ENCODE measurements around the gene MCM6. TPM values are rescaled to one million over a fixed set of nuclear protein-coding genes. Genes with fewer than 3 reads are reported as not detected.

Gene MCM6
- polyA plus RNA-seq, 4 donors, result 58.1 to 69.4 (median 64.1) TPM

- no peak for DNase-seq (ENCODE audit: low read depth in 4 of 4, low spot score in 3 of 4)
Measured at GRCh38 chr2:135870571-135870970, 5.7 kb downstream of the MCM6 start.

- no peak for DNase-seq (ENCODE audit: low read depth in 4 of 4, low spot score in 3 of 4)
Measured at GRCh38 chr2:135863233-135863632, 13.0 kb downstream of the MCM6 start.

DNA sequence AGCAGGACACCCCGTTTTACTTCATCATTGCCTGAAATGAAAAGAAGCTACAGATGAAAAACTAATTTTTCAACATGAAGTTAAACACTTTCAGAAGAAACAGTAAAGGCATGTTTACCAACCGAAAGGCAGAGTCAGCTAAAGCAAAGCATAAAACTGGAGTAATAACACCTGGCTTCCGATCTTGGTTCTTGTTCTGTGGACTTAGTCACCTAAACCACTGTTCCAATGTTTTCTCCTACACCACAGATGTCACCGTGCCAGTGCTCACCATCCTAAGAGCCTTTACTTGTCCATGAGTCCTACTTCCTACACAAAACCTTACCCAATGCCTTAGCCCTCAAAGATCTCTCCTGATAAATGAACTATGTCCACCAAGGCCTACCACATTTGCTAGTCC is 13.5 kb downstream of the MCM6 start:
- no peak for DNase-seq (ENCODE audit: low read depth in 4 of 4, low spot score in 3 of 4)

DNA sequence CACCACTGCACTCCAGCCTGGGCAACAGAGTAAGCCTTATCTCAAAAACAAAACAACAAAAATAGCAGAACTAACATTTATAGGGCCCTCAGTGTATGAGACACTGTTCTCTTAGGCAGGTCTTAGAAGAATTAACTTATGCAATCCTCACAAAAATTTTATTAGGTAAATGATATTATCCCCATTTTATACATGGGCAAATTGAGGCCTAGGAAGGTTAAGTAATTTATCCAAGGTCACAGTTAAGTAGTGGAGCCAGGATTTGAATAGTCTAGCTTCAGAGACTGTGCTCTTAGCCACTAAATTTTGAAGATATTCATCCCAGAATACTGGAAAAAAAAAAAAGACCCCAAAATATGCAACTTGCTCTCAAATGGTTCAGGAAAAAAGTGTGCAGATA is 22.8 kb downstream of the MCM6 start:
- DNase-seq (ENCODE audit: low read depth in 4 of 4, low spot score in 3 of 4), result no peak

DNA sequence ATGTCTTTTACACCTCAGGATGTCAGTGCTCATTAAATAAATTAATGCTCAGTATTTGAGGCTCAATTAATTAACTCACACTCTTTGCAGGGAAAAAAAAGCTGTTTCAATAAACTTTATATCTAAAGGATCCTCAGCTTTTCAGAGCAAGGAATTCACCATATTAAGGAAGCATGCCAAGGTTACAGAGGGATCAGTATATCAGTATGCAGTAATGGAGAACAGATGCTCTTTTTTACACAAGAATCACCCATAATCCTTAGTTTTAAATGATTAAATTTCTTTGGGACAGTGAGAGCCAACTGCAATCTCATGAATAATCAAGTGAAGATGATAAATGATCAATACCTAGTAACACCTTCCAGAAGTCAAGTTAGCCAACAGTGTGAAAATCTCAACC is 24.4 kb downstream of the MCM6 start:
- DNase-seq (ENCODE audit: low read depth in 4 of 4, low spot score in 3 of 4), result no peak

DNA sequence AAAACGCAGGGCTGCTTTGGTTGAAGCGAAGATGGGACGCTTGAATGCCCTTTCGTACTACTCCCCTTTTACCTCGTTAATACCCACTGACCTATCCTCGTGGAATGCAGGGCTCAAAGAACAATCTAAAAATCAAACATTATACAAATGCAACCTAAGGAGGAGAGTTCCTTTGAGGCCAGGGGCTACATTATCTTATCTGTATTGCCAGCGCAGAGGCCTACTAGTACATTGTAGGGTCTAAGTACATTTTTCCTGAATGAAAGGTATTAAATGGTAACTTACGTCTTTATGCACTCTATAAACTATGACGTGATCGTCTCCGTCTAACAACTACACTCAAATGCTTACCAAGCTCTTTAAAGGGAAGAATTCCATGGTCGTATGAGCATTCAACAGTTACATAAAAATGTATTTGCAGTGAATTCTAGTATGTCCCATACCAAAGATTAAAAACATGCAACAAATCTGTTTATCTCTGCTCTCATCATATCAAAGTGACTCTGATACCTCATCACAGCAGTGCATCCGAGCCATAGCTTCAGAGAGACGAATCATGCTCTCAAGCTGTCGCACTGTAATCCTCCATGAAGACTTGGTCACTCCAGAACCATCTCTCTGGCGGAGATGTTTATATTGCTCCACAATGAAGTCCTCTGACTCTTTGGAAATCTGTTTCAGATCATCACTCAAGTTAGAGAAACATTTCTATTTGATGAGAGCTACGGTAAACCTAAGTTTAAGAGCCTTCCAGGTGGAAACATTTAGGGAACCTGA is 25.2 kb downstream of the MCM6 start:
- DNase-seq (ENCODE audit: low read depth in 4 of 4, low spot score in 3 of 4), result no peak

- DNase-seq (ENCODE audit: low read depth in 4 of 4, low spot score in 3 of 4), result no peak
Measured at GRCh38 chr2:135849087-135849486, 27.2 kb downstream of the MCM6 start.

GRCh38 chr2:135845997-135846396 is 30.2 kb downstream of the MCM6 start:
- no peak for DNase-seq (ENCODE audit: low read depth in 4 of 4, low spot score in 3 of 4)

DNA sequence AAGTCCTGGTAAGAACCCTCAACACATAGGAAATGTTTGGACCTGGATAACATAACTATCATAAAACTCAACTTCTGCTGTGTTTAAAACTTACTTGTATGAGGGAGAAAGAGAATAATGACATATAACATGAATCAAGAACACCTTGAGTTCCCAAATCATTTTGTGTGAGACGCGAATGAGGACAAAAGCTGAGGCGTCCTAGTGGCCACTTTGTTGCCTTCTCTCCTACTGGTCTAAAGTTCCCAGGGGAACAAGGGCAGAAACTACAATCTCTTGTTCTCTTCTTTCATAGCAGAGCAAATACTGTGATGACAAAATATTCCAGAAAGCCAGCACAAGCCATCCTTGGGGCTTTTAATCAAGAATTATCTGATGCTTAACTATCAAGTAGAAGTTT is 31.0 kb downstream of the MCM6 start:
- no peak for DNase-seq (ENCODE audit: low read depth in 4 of 4, low spot score in 3 of 4)

- DNase-seq (ENCODE audit: low read depth in 4 of 4, low spot score in 3 of 4), result no peak
Measured at GRCh38 chr2:135844301-135844895, 31.8 kb downstream of the MCM6 start.

- DNase-seq (ENCODE audit: low read depth in 4 of 4, low spot score in 3 of 4), result no peak
Measured at GRCh38 chr2:135843671-135844070, 32.6 kb downstream of the MCM6 start.

DNA sequence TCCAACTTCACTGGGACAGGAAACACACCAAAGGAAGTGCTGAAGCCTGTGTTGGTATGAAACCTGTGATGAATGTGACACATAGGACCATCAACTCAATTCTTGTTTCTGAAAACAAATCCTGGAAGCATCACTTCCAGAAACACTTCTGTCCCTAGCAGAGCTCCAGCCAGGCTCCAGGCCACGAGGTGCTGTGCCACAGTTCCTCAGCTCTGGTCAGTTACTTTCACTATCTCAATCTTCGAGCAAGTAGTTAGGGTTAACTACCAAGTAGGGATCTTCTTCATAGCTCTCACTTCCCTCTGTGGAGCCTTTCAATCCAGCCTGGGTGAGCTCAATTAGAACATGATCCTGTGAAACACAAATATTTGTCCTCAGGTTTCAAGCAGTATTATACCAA is 35.6 kb downstream of the MCM6 start:
- DNase-seq (ENCODE audit: low read depth in 4 of 4, low spot score in 3 of 4), result no peak

GRCh38 chr2:135839713-135840112 is 36.5 kb downstream of the MCM6 start:
- DNase-seq (ENCODE audit: low read depth in 4 of 4, low spot score in 3 of 4), result no peak

GRCh38 chr2:135838502-135838901 is 37.7 kb downstream of the MCM6 start:
- DNase-seq (ENCODE audit: low read depth in 4 of 4, low spot score in 3 of 4), result no peak

DNA sequence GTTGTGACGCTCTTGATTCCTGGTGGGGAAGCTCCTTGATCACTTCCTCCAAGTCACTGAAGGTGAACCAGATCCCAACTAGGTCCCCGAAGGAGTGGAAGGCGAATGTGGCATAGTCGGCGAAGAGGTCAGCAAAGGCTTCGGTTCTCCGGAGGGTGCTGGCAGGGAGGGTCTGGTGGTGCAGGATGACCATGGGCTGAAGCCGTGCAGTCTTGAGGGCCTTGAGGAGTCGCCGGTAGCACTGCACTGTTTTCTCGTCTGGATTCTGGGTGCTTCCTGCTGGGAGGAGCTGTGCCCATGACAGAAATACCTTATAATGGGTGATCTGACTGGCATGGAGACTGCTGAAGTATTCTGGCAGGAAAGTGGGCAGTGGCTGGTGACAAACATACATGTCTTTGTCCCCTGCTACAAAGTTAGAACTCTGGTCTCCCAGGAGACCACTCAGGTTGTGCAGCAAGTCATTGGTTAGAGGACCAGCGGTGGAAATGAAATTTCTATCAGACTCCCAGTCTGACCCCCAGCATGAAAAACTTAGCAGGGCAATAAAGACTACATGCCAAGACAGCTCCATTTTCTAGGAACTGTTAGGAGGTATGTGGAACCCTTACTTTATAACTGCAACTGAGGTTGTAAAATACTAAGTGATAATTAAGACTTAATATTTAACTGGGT is 39.5 kb downstream of the MCM6 start, which contains the start of gene LCT:
Gene LCT, minus strand, starts transcription at position 589 of the 675 bp plus-strand sequence. Its CDS starts 15 bp downstream, at position 574.
- DNase-seq (ENCODE audit: low read depth in 4 of 4, low spot score in 3 of 4), result no peak

DNA sequence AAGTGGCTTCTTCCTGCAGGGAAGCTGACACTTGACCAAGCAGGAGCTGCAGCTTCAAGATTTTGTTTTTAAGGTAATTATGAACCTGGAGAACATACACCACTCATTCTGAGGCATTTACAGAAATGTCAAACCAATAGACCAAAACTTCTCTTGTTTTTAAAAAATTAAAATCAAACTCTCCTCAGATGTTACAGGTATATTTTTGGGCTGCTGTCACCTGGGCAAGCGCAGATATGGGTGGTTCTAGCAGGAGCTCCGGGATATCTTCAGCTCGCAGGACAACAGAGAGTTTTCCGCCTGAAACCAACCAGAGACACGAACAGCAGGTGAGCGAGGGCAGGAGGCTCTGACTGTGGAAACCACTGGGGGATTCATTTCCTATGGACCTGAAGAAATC is 43.4 kb downstream of the MCM6 start:
- DNase-seq (ENCODE audit: low read depth in 4 of 4, low spot score in 3 of 4), result no peak

DNA sequence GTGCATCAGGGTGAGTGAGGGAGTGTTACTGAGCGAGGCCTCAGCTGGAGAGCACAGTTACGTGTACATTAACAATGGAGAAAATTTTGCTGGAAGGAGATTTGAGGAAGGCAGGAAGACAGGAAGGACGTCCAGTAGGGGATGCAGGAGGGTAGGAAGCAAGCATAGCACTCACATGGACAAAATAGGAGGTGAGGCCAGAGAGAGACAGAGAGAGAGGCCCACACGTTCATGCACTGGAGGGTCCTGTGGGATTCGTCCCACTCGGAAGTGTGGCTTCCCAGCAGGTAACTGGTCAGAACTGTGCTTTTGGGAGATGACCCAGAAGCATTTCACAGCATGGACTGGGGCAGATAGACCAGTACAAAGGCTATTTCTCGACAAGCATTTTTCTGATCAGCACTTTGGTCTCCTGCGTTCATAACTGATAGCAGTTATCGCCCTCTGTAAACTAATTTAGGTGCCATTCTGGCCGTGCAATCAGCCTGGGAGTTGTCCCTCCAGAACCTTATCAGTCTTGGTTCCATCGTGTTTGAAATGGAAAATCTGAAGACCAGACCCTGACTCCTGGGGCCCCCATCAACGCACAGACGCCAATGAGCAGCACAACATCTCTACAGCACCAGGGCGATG is 44.9 kb downstream of the MCM6 start:
- DNase-seq (ENCODE audit: low read depth in 4 of 4, low spot score in 3 of 4), result no peak

GRCh38 chr2:135829378-135830135 is 46.7 kb downstream of the MCM6 start:
- no peak for DNase-seq (ENCODE audit: low read depth in 4 of 4, low spot score in 3 of 4)

GRCh38 chr2:135826544-135826943 is 49.7 kb downstream of the MCM6 start:
- DNase-seq (ENCODE audit: low read depth in 4 of 4, low spot score in 3 of 4), result no peak

DNA sequence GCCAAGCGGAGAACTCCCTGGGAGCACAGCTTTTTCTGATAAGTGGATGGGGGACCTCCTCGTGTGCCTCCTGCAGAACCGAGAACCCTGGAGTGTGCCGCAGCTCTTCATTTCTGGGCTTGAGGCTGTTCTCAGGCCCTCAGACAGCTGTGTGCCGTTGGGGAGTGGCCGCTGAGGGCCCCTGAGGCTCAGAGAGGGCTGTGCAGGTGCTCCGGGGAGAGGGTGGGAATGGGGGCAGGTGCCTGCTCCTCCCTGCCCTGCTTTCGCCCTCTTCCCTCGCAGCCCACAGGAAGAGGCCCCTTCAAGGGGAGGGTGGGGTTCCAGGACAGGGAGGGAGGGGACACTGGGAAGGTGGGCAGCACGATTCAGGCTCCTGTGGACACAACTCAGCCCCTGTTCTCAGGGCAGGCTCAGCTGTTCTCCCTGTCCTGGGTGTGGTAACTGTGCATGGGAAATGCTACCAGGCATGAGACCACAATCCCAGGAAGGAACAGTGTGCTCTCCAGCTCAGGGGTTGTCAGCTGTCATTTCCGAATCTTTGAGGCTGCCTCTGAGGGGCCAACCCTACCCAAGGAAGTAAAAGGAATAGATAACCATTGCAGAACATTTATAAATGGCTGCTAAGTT is 50.6 kb downstream of the MCM6 start:
- no peak for DNase-seq (ENCODE audit: low read depth in 4 of 4, low spot score in 3 of 4)

All from right renal pelvis (tissue), 4 donors.